H1 (cell line): ENCODE data around the gene DDX47. TPM values are rescaled to one million over a fixed set of nuclear protein-coding genes. Genes with fewer than 3 reads are reported as not detected.

Experiments used
- BCL11A ChIP-seq, 2 experiments: IDR thresholded peaks; one replicate each; pipeline ENCODE4 v1.6.1; 2011; ENCODE audit warnings: low read depth in 2 of 2, low read length in 2 of 2, mild to moderate bottlenecking in 2 of 2
- CHD7 ChIP-seq: fragments of 300-600 bp; sonication (generic); IDR thresholded peaks from 2 replicates; pipeline ENCODE4 v1.7.1; 2012; ENCODE audit warnings: low read length, moderate library complexity, mild to moderate bottlenecking, inconsistent platforms; ENCODE audit not compliant: insufficient replicate concordance
- KDM1A ChIP-seq: fragments of 200-600, 300-600 bp; sonication (generic); IDR thresholded peaks from 2 replicates; pipeline ENCODE4 v1.7.1; 2016; ENCODE audit warnings: mild to moderate bottlenecking, low read length, borderline replicate concordance
- TCF12 ChIP-seq: IDR thresholded peaks from 2 replicates; pipeline ENCODE4 v1.6.1; 2011; ENCODE audit warnings: low read depth, mild to moderate bottlenecking, low read length
- polyA plus RNA-seq, 7 experiments: library from polyadenylated mRNA; depleted of rRNA in 3 of 7; stranded (reverse) in 5 of 7; unstranded in 2 of 7; fragments of >200 nt in 5 of 7; fragments of 200-250 nt in 2 of 7; gene quantifications; 1 replicate in 5 of 7; 2 replicates in 1 of 7; 4 replicates in 1 of 7; pipeline versions ENCODE4 v1.2.1 to v1.2.3, GENCODE V29; 2011 to 2013; ENCODE audit warnings: missing spikeins in 2 of 7, mixed read lengths in 2 of 7
- total RNA-seq: library from RNA; stranded (reverse); fragmentation: NEBNext Ultra II Directional; extraction: Animal tissue kit (Norgen Biotek cat#: 25700); gene quantifications from 2 replicates; pipeline ENCODE4 v1.2.1, GENCODE V29; 2021

Gene DDX47
- total and polyA plus RNA-seq, 2 of the 8 experiments (the other 6 are each of a cell fraction or from before 2014, with no cell fraction given) = 54.4 to 74.2 TPM

- TF ChIP-seq CHD7 (no peak), KDM1A (no peak), TCF12 (no peak), BCL11A (IDR thresholded peaks at IDR 0.05; ENCODE audit: low read depth in 2 of 2, low read length in 2 of 2) (no peak)
Measured at GRCh38 chr12:12845794-12846243, 32.7 kb downstream of the DDX47 start (continued).
